VCaP (cell line): ENCODE results near the gene CASP1.

ENCODE experiments used
- H3K27ac ChIP-seq: fragments of 450-650 bp; 2 replicates; pipeline ENCODE4 v1.5.1; 2017
- CTCF ChIP-seq: fragments of 450-650 bp; conservative IDR thresholded peaks from 2 replicates; pipeline ENCODE4 v1.5.1; 2017; ENCODE audit warnings: mild to moderate bottlenecking, moderate library complexity

Gene CASP1

GRCh38 chr11:105007463-105007862 is 27.5 kb downstream of the CASP1 start:
- no peak overlapping the region for H3K27ac ChIP-seq
- no peak for TF ChIP-seq CTCF

- H3K27ac ChIP-seq, result no peak overlapping the region
- TF ChIP-seq CTCF, result no peak
Measured at GRCh38 chr11:105005451-105005845, 29.5 kb downstream of the CASP1 start.

- no peak for TF ChIP-seq CTCF
Measured at GRCh38 chr11:105004021-105004420, 30.9 kb downstream of the CASP1 start.

GRCh38 chr11:105003151-105003550 is 31.8 kb downstream of the CASP1 start:
- H3K27ac ChIP-seq, result no peak overlapping the region
- TF ChIP-seq CTCF, result no peak

More at GRCh38 chr11:105004021-105004420, 30.9 kb downstream of the CASP1 start:
- H3K27ac ChIP-seq, result no peak overlapping the region

- peak; percentile 37 for TF ChIP-seq CTCF
- no peak overlapping the region for H3K27ac ChIP-seq
Measured at GRCh38 chr11:105000797-105001196, 34.1 kb downstream of the CASP1 start.

GRCh38 chr11:105000167-105000566 is 34.8 kb downstream of the CASP1 start:
- TF ChIP-seq CTCF, result no peak
- no peak overlapping the region for H3K27ac ChIP-seq

GRCh38 chr11:104999721-105000120 is 35.2 kb downstream of the CASP1 start:
- TF ChIP-seq CTCF, result no peak
- H3K27ac ChIP-seq, result no peak overlapping the region

GRCh38 chr11:104997288-104997687 is 37.7 kb downstream of the CASP1 start:
- TF ChIP-seq CTCF, result peak; percentile 67
- H3K27ac ChIP-seq, result no peak overlapping the region
